OCI-LY7 (cell line): ENCODE results near the gene SAPCD2.

Experiments
- CTCF ChIP-seq: fragments of 200-600 bp; sonication (generic); conservative IDR thresholded peaks from 2 replicates; pipeline ENCODE4 v1.5.1; 2014; ENCODE audit warnings: mild to moderate bottlenecking, antibody characterized with exemption, low read length, moderate library complexity, mixed read lengths
- EZH2phosphoT487 ChIP-seq: fragments of 200-600 bp; sonication (generic); IDR thresholded peaks from 2 replicates; pipeline ENCODE4 v1.6.1; 2018; ENCODE audit warnings: low read depth, borderline replicate concordance, mild to moderate bottlenecking, mixed run types, antibody characterized with exemption, low read length, moderate library complexity, mixed read lengths

GRCh38 chr9:137017071-137017470 lies 53.3 kb downstream of the SAPCD2 start:
- TF ChIP-seq CTCF (no peak), EZH2phosphoT487 (no peak)
